IMR-90 (cell line): ENCODE data around the gene DENND1A. TPM values are rescaled to one million over a fixed set of nuclear protein-coding genes. Genes with fewer than 3 reads are reported as not detected.

Source experiments
- ATAC-seq: fragments of 200-7000 bp; cut with Tn5 transposase; 2 replicates; pipeline ENCODE4 v1.9.1; 2020; ENCODE audit warnings: low read depth, mild to moderate bottlenecking, moderate library complexity
- BruUV-seq: library from RNA; stranded (reverse); fragments of 400-500 nt; replicated peaks from 2 replicates; lab custom pipeline; 2021; lab: Mats Ljungman, UMichigan
- CTCF ChIA-PET: fragments of 300-600 bp; formaldehyde crosslinking; extraction: SDS; loops from one replicate; lab custom pipeline; 2021; ENCODE audit warnings: antibody characterized with exemption; lab: Yijun Ruan, JAX
- POLR2A ChIA-PET: fragments of 300-600 bp; sonication (Branson Sonifier 250); formaldehyde crosslinking; loops from one replicate; lab custom pipeline; 2022; ENCODE audit warnings: antibody characterized with exemption; ENCODE audit not compliant: unreplicated experiment; lab: Charles Lee
- DNase-seq: peaks from one replicate; pipeline ENCODE4 v3.0.0; 2013
- H2AFZ ChIP-seq: replicated peaks from 2 replicates; pipeline ENCODE3; 2013; ENCODE audit warnings: low read length, mild to moderate bottlenecking; ENCODE audit not compliant: poor library complexity
- H2AK5ac ChIP-seq: 2 replicates; pipeline ENCODE4 v1.6.1; 2013; ENCODE audit warnings: low read depth, low read length, inconsistent platforms
- H2AK9ac ChIP-seq: replicated peaks from 2 replicates; pipeline ENCODE3; 2013; ENCODE audit warnings: mild to moderate bottlenecking, low read depth, low read length, moderate library complexity; ENCODE audit not compliant: poor library complexity
- H2BK120ac ChIP-seq: 2 replicates; pipeline ENCODE4 v1.6.1; 2013; ENCODE audit warnings: low read depth, low read length, inconsistent platforms
- H2BK15ac ChIP-seq: 3 replicates; pipeline ENCODE4 v1.6.1; 2013; ENCODE audit warnings: low read depth, low read length, inconsistent platforms
- H2BK20ac ChIP-seq: 2 replicates; pipeline ENCODE4 v1.6.1; 2013; ENCODE audit warnings: low read depth, mild to moderate bottlenecking, inconsistent platforms, low read length, moderate library complexity
- H2BK5ac ChIP-seq: 2 replicates; pipeline ENCODE4 v1.6.1; 2013; ENCODE audit warnings: mild to moderate bottlenecking, low read depth, low read length, inconsistent platforms; ENCODE audit not compliant: poor library complexity, severe bottlenecking
- H3K14ac ChIP-seq: replicated peaks from 2 replicates; pipeline ENCODE4 v1.6.1; 2013; ENCODE audit warnings: low read depth, low read length, inconsistent platforms
- H3K18ac ChIP-seq: 2 replicates; pipeline ENCODE4 v1.6.1; 2013; ENCODE audit warnings: low read depth, low read length, control low read depth
- H3K23ac ChIP-seq: 2 replicates; pipeline ENCODE4 v1.6.1; 2013; ENCODE audit warnings: low read depth, low read length, inconsistent platforms
- H3K27ac ChIP-seq: 2 replicates; pipeline ENCODE4 v1.5.1; 2013; ENCODE audit warnings: mild to moderate bottlenecking, control low read depth, low read length; ENCODE audit not compliant: insufficient read depth
- H3K27me3 ChIP-seq: 2 replicates; pipeline ENCODE4 v1.6.1; 2013; ENCODE audit warnings: low read length; ENCODE audit not compliant: control insufficient read depth, insufficient read depth
- H3K36me3 ChIP-seq: 2 replicates; pipeline ENCODE4 v1.6.1; 2013; ENCODE audit warnings: low read length, mixed read lengths; ENCODE audit not compliant: control insufficient read depth, insufficient read depth
- H3K4ac ChIP-seq: 2 replicates; pipeline ENCODE4 v1.6.1; 2013; ENCODE audit warnings: low read depth, low read length, inconsistent platforms
- H3K4me1 ChIP-seq: 2 replicates; pipeline ENCODE4 v1.6.1; 2013; ENCODE audit warnings: low read length, mixed read lengths; ENCODE audit not compliant: control insufficient read depth, insufficient read depth
- H3K4me2 ChIP-seq: 2 replicates; pipeline ENCODE4 v1.6.1; 2013; ENCODE audit warnings: low read depth, mild to moderate bottlenecking, control low read depth, low read length, moderate library complexity
- H3K4me3 ChIP-seq: 2 replicates; pipeline ENCODE4 v1.5.1; 2013; ENCODE audit warnings: low read depth, mild to moderate bottlenecking, control low read depth, low read length, moderate library complexity; ENCODE audit not compliant: insufficient read depth
- H3K56ac ChIP-seq: 2 replicates; pipeline ENCODE4 v1.6.1; 2013; ENCODE audit warnings: low read length, inconsistent platforms; ENCODE audit not compliant: insufficient read depth; ENCODE audit errors: extremely low read depth
- H3K79me1 ChIP-seq, 2 experiments: 2 replicates each; pipeline ENCODE4 v1.6.1; 2013; ENCODE audit warnings: low read length in 2 of 2, inconsistent platforms in 1 of 2, low read depth in 1 of 2
- H3K9ac ChIP-seq: 2 replicates; pipeline ENCODE4 v1.6.1; 2013; ENCODE audit warnings: low read depth, low read length, control low read depth
- H3K9me1 ChIP-seq: 2 replicates; pipeline ENCODE4 v1.6.1; 2013; ENCODE audit warnings: low read length, inconsistent platforms; ENCODE audit not compliant: insufficient read depth
- H3K9me3 ChIP-seq: 2 replicates; pipeline ENCODE4 v1.6.1; 2013; ENCODE audit warnings: low read length; ENCODE audit not compliant: control insufficient read depth, insufficient read depth
- H4K20me1 ChIP-seq: 2 replicates; pipeline ENCODE4 v1.6.1; 2013; ENCODE audit warnings: low read length, inconsistent platforms; ENCODE audit not compliant: insufficient read depth
- H4K5ac ChIP-seq: 2 replicates; pipeline ENCODE4 v1.6.1; 2013; ENCODE audit warnings: mild to moderate bottlenecking, low read depth, low read length, control low read depth
- H4K8ac ChIP-seq, 2 experiments: 2 replicates each; pipeline ENCODE4 v1.6.1; 2013; ENCODE audit warnings: low read depth in 2 of 2, low read length in 2 of 2, control low read depth in 1 of 2, inconsistent platforms in 1 of 2
- H4K91ac ChIP-seq: 2 replicates; pipeline ENCODE4 v1.6.1; 2013; ENCODE audit warnings: low read depth, low read length, inconsistent platforms; ENCODE audit not compliant: insufficient read depth
- BHLHE40 ChIP-seq: fragments of 150-350 bp; IDR thresholded peaks from 2 replicates; pipeline ENCODE4 v1.6.1; 2016; ENCODE audit warnings: mild to moderate bottlenecking, low read depth, low read length
- CHD1 ChIP-seq: IDR thresholded peaks from 2 replicates; pipeline ENCODE4 v1.6.1; 2012; ENCODE audit warnings: low read depth, low read length, improper control_type of control experiment
- CTCF ChIP-seq: conservative IDR thresholded peaks from 2 replicates; pipeline ENCODE4 v1.5.1; 2012; ENCODE audit warnings: mild to moderate bottlenecking, low read depth, low read length, improper control_type of control experiment
- ELK1 ChIP-seq: fragments of 150-350 bp; IDR thresholded peaks from 2 replicates; pipeline ENCODE4 v1.6.1; 2016; ENCODE audit warnings: low read depth, mild to moderate bottlenecking, low read length, moderate library complexity, borderline replicate concordance
- FOS ChIP-seq: fragments of 150-350 bp; IDR thresholded peaks from 2 replicates; pipeline ENCODE4 v1.6.1; 2016; ENCODE audit warnings: low read depth, low read length
- MAFK ChIP-seq: IDR thresholded peaks from 2 replicates; pipeline ENCODE4 v1.6.1; 2012; ENCODE audit warnings: low read depth, low read length, improper control_type of control experiment
- MAZ ChIP-seq: IDR thresholded peaks from 2 replicates; pipeline ENCODE4 v1.6.1; 2012; ENCODE audit warnings: low read depth, mild to moderate bottlenecking, low read length, improper control_type of control experiment, moderate library complexity, borderline replicate concordance
- MXI1 ChIP-seq: IDR thresholded peaks from 2 replicates; pipeline ENCODE4 v1.6.1; 2012; ENCODE audit warnings: low read depth, mild to moderate bottlenecking, low read length, moderate library complexity, borderline replicate concordance
- NFE2L2 ChIP-seq: fragments of 150-350 bp; IDR thresholded peaks from 2 replicates; pipeline ENCODE4 v1.6.1; 2016; ENCODE audit warnings: low read depth, mild to moderate bottlenecking, low read length
- RAD21 ChIP-seq: IDR thresholded peaks from 2 replicates; pipeline ENCODE4 v1.6.1; 2012; ENCODE audit warnings: low read length, improper control_type of control experiment
- RCOR1 ChIP-seq: IDR thresholded peaks from 2 replicates; pipeline ENCODE4 v1.6.1; 2012; ENCODE audit warnings: mild to moderate bottlenecking, low read length, improper control_type of control experiment; ENCODE audit not compliant: insufficient replicate concordance
- RFX5 ChIP-seq: IDR thresholded peaks from 2 replicates; pipeline ENCODE4 v1.8.0; 2012; ENCODE audit warnings: low read depth, mild to moderate bottlenecking, low read length, moderate library complexity
- SMC3 ChIP-seq: fragments of 150-350 bp; IDR thresholded peaks from 2 replicates; pipeline ENCODE4 v1.6.1; 2016; ENCODE audit warnings: low read depth, mild to moderate bottlenecking, antibody characterized with exemption, low read length, moderate library complexity
- WGBS, 2 experiments: methylation state at CpG; one replicate each; pipeline versions ENCODE4 v1.1.5 to v1.1.7; 2013; ENCODE audit warnings: missing lambda C conversion rate in 2 of 2; ENCODE audit not compliant: insufficient read length in 1 of 2; ENCODE audit errors: extremely low coverage in 2 of 2; 5-methylcytosine and 5-hydroxymethylcytosine counted together
- dilution Hi-C: fragments of 300-500 bp; cut with HindIII; formaldehyde crosslinking; loops from one replicate; pipeline ENCODE4 v1.14.3; 2018; ENCODE audit warnings: low sequenced_read_pairs; ENCODE audit not compliant: unreplicated experiment
- in situ Hi-C: fragments of 300-500 bp; cut with MboI; formaldehyde crosslinking; loops from 3 replicates; pipeline ENCODE4 v1.14.3; 2019; ENCODE audit warnings: low sequenced_read_pairs, inconsistent platforms, mixed read lengths
- intact Hi-C: fragments of 100-400 bp; cut with micrococcal nuclease; formaldehyde crosslinking; loops from 2 replicates; pipeline ENCODE4 v1.10.0; 2022
- polyA plus RNA-seq, 3 experiments: library from polyadenylated mRNA; depleted of rRNA; stranded (reverse); fragments of >200 nt; gene quantifications; 2 replicates each; pipeline ENCODE4 v1.2.3, GENCODE V29; 2012; ENCODE audit warnings: low replicate concordance in 1 of 3
- total RNA-seq: library from RNA; depleted of rRNA; stranded (reverse); fragments of >200 nt; gene quantifications from 2 replicates; pipeline ENCODE4 v1.2.3, GENCODE V29; 2012

The DENND1A gene
- total and polyA plus RNA-seq, 2 of the 4 experiments (the other 2 are of a cell fraction), result 21.4 to 27.6 TPM

GRCh38 chr9:123941524-123942070 lies 11.7 kb upstream of the DENND1A start:
- no peak overlapping the region for H4K5ac ChIP-seq
- H3K4me1 ChIP-seq, result peaks cover 2% of the 10 kb centered on the region; the same call in 1 of the 2 replicates
- ATAC-seq (no peak), DNase-seq (no peak)
- H3K4ac ChIP-seq, result no peak overlapping the region
- dilution Hi-C loops (no loop called here), intact Hi-C loops (no loop called here), in situ Hi-C loops (no loop called here)
- H3K4me3 ChIP-seq, result no peak overlapping the region
- no peak overlapping the region for H2AK5ac ChIP-seq
- CTCF ChIA-PET, result no interaction called here
- H2AFZ ChIP-seq, result no peak overlapping the region
- H4K91ac ChIP-seq, result no peak overlapping the region
- no peak overlapping the region for H3K23ac ChIP-seq
- H2AK9ac ChIP-seq, result no peak overlapping the region
- H2BK15ac ChIP-seq, result no peak overlapping the region
- H3K18ac ChIP-seq, result no peak overlapping the region
- no peaks in the 10 kb centered on the region for H3K9me3 ChIP-seq
- H3K4me2 ChIP-seq, result no peak overlapping the region
- no peaks in the 10 kb centered on the region for H3K79me1 ChIP-seq
- no peak for TF ChIP-seq RCOR1
- TF ChIP-seq MAFK, result no peak
- TF ChIP-seq NFE2L2, result no peak
- no peak for TF ChIP-seq CTCF
- TF ChIP-seq BHLHE40, result no peak
- no peak for TF ChIP-seq MAZ
- TF ChIP-seq SMC3, result no peak
- no peak for TF ChIP-seq RFX5
- no peak for TF ChIP-seq MXI1
- TF ChIP-seq FOS, result no peak
- no peak for TF ChIP-seq CHD1
- TF ChIP-seq ELK1, result no peak
- TF ChIP-seq RAD21, result no peak
- no TSS peak for BruUV-seq
- no peak overlapping the region for H2BK20ac ChIP-seq
- no peak overlapping the region for H3K14ac ChIP-seq
- no peak overlapping the region for H2BK5ac ChIP-seq
- peaks cover 18% of the 10 kb centered on the region for H3K27me3 ChIP-seq
- no peak overlapping the region for H3K27ac ChIP-seq
- no peak overlapping the region for H3K56ac ChIP-seq
- no peak overlapping the region for H3K9ac ChIP-seq
- POLR2A ChIA-PET, result no interaction called here
- H4K8ac ChIP-seq, result no peak overlapping the region
- H3K36me3 ChIP-seq, result no peaks in the 10 kb centered on the region
- no CpG with 5 or more reads among the region's 7 CpGs for WGBS, 2 experiments
- H2BK120ac ChIP-seq, result no peak overlapping the region
- no peaks in the 10 kb centered on the region for H3K9me1 ChIP-seq
- H4K20me1 ChIP-seq, result no peaks in the 10 kb centered on the region
